WI38 (cell line): ENCODE results near the gene PPDPF.

Experiments
- H3K4me3 ChIP-seq: 2 replicates; pipeline ENCODE4 v1.5.1; 2011; ENCODE audit warnings: low read depth, mild to moderate bottlenecking, control low read depth, low read length
- CTCF ChIP-seq: IDR thresholded peaks from 2 replicates; pipeline ENCODE4 v1.5.1; 2012; ENCODE audit warnings: low read depth, mild to moderate bottlenecking, control low read depth, low read length

Gene PPDPF

GRCh38 chr20:63529180-63529860, 8.8 kb downstream of the PPDPF start:
- H3K4me3 ChIP-seq = no peak overlapping the region
- no peak for TF ChIP-seq CTCF

DNA sequence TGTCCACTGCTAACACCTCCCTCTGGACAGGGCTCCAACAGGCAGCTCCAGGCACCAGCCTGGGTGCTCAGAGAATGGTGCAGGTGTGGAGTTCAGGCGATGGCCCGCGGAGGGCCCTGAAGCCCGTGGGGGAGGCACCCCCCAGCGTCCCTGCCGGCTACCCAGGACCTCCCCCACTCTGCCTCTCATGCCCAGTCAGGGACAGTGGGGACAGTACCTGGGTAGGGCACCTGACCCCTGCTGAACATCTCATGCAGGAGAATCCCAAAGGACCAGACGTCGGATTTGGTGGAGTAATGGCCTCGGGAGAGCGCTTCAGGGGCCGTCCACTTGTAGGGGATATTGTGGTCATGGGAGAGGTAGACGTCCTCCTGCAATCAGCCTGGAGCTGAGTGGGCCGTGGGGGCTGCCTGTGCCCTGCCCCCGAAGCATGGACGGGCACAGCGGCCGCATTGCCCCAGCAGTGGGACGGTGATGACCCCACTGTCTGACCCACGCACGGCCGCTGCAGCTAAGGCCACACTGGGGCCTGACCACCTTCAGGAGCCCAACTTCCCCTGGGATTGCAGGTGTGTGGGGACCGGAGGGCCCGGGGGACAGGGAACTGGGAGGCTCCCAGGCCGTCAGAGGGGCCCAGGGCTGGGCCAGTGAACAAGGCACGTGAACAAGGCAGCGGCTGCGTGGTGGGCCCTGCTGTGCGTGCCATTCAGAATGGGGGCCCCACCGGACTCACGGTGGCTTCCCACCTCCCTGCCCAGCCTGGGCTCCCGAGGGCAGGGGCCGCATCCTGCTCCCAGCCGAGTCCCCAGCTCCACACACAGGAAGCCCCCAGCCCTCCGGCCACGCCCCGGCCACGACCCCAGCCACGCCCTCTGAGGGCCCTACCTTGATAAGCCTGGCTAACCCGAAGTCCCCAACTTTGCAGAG, 9.6 kb downstream of the PPDPF start:
- no peak for TF ChIP-seq CTCF
- H3K4me3 ChIP-seq = no peak overlapping the region

GRCh38 chr20:63530788-63531160, 10.2 kb downstream of the PPDPF start:
- H3K4me3 ChIP-seq = no peak overlapping the region
- TF ChIP-seq CTCF = no peak

GRCh38 chr20:63531686-63532448, 11.3 kb downstream of the PPDPF start:
- H3K4me3 ChIP-seq = no peak overlapping the region
- no peak for TF ChIP-seq CTCF

- no peak overlapping the region for H3K4me3 ChIP-seq
Measured at GRCh38 chr20:63532449-63532971, 11.9 kb downstream of the PPDPF start.

GRCh38 chr20:63533388-63533787, 12.8 kb downstream of the PPDPF start:
- no peak for TF ChIP-seq CTCF
- H3K4me3 ChIP-seq = no peak overlapping the region

More at GRCh38 chr20:63532449-63532971, 11.9 kb downstream of the PPDPF start:
- no peak for TF ChIP-seq CTCF
